ENCODE measurements around the gene ITPR1. TPM values are rescaled to one million over a fixed set of nuclear protein-coding genes. Genes with fewer than 3 reads are reported as not detected.

Gene ITPR1
- total RNA-seq, 2 donors from 2014 or later = 29.3 to 29.8 TPM

- Histone ChIP-seq H3K27me3 (no peaks in the 10 kb centered on the region), H3K9me3 (no peaks in the 10 kb centered on the region), H3K4me1 (no peaks in the 10 kb centered on the region), H3K27ac (no peak overlapping the region), H3K36me3 (replicated peaks in 1 of 2; ENCODE audit: insufficient read depth in 1 of 2, low read depth in 2 of 2) (no peaks in the 10 kb centered on the region), H3K4me3 (no peak overlapping the region)
- TF ChIP-seq CTCF (IDR thresholded peaks at IDR 0.05) = no peak
- ATAC-seq = no peak
- 60 to 61% methylated on average over 9 of the region's 9 CpGs for WGBS, 2 donors
- DNase-seq = no peak
- intact Hi-C loops (cut with DNase I) = loop anchor here (5.0 kb wide), 1 partner anchor 282 kb away; no protein-coding TSS in a partner anchor
Measured at GRCh38 chr3:4629095-4630007, 136.2 kb downstream of the ITPR1 start.

GRCh38 chr3:4633078-4634004 is 140.2 kb downstream of the ITPR1 start:
- intact Hi-C loops (cut with DNase I) = loop anchor here (5.0 kb wide), 1 partner anchor 286 kb away; no protein-coding TSS in a partner anchor
- peak in 1 of 4 donors; percentile 24 for DNase-seq

GRCh38 chr3:4634894-4635293 is 141.7 kb downstream of the ITPR1 start:
- Histone ChIP-seq H3K36me3 (replicated peaks in 1 of 2; ENCODE audit: insufficient read depth in 1 of 2, low read depth in 2 of 2) (no peaks in the 10 kb centered on the region), H3K4me3 (no peak overlapping the region), H3K4me1 (no peaks in the 10 kb centered on the region), H3K9me3 (no peaks in the 10 kb centered on the region), H3K27ac (no peak overlapping the region), H3K27me3 (no peaks in the 10 kb centered on the region)
- intact Hi-C loops (cut with DNase I) = loop anchor here (5.0 kb wide), 1 partner anchor 288 kb away; no protein-coding TSS in a partner anchor
- TF ChIP-seq POLR2A (IDR thresholded peaks at IDR 0.05) (no peak), CTCF (IDR thresholded peaks at IDR 0.05) (no peak)
- WGBS, 2 donors = 61 to 65% methylated on average over 5 to 6 of the region's 6 CpGs
- ATAC-seq (no peak), DNase-seq (no peak)

More at GRCh38 chr3:4633078-4634004, 140.2 kb downstream of the ITPR1 start:
- Histone ChIP-seq H3K4me3 (no peak overlapping the region), H3K36me3 (replicated peaks in 1 of 2; ENCODE audit: insufficient read depth in 1 of 2, low read depth in 2 of 2) (no peaks in the 10 kb centered on the region), H3K9me3 (no peaks in the 10 kb centered on the region), H3K27ac (no peak overlapping the region), H3K4me1 (no peaks in the 10 kb centered on the region), H3K27me3 (no peaks in the 10 kb centered on the region)
- TF ChIP-seq CTCF (IDR thresholded peaks at IDR 0.05) = peak; percentile 77 to 85 (median 82)
- TF ChIP-seq POLR2A (IDR thresholded peaks at IDR 0.05) = no peak
- 46 to 47% methylated on average over 10 of the region's 10 CpGs for WGBS, 2 donors
- peak; percentile 65 for ATAC-seq

GRCh38 chr3:4637265-4637664 is 144.1 kb downstream of the ITPR1 start:
- TF ChIP-seq POLR2A (IDR thresholded peaks at IDR 0.05) = no peak
- TF ChIP-seq CTCF (IDR thresholded peaks at IDR 0.05) = no peak
- H3K36me3 ChIP-seq (replicated peaks in 1 of 2; ENCODE audit: insufficient read depth in 1 of 2, low read depth in 2 of 2) = no peaks in the 10 kb centered on the region
- no peaks in the 10 kb centered on the region for H3K4me1 ChIP-seq
- intact Hi-C loops (cut with DNase I) = no loop called here
- H3K4me3 ChIP-seq = no peak overlapping the region
- 55 to 68% methylated on average over 2 of the region's 2 CpGs for WGBS, 2 donors
- H3K9me3 ChIP-seq = no peaks in the 10 kb centered on the region
- H3K27me3 ChIP-seq = no peaks in the 10 kb centered on the region
- DNase-seq (no peak), ATAC-seq (no peak)
- no peak overlapping the region for H3K27ac ChIP-seq
